OCI-LY3 (cell line): ENCODE results near the gene IL17RA.

Source experiments
- EZH2phosphoT487 ChIP-seq: fragments of 200-600 bp; shearing (Covaris generic); IDR thresholded peaks from 2 replicates; pipeline ENCODE4 v1.6.1; 2018; ENCODE audit warnings: antibody characterized with exemption, mixed run types, low read depth
- TF ChIP-seq, protein P1 (sequence below): fragments of 200-600, 300-600 bp; sonication (generic); IDR thresholded peaks from 2 replicates; pipeline ENCODE4 v1.5.1; 2014; ENCODE audit warnings: antibody characterized with exemption, low read length, low read depth

DNA sequence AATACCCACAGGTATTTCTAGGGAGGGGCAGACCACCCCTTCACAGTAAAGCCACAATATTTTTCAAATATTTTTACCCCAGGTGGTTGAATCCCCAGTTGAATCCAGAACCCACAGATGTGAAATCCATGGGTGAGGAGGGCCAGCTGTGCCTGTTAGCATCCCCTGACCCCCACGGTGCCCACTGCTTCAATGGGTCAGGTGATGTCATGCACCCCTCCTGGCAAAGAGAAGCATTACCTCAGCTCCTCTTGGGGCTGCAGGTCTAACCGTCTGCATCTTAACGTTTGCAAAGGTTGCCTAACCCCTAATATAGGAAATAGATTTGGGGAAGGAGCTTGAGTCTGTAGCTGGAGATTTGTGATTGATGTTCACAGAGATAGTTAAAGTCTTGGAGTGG, 24.7 kb upstream of the IL17RA start:
- TF ChIP-seq, protein P1, sequence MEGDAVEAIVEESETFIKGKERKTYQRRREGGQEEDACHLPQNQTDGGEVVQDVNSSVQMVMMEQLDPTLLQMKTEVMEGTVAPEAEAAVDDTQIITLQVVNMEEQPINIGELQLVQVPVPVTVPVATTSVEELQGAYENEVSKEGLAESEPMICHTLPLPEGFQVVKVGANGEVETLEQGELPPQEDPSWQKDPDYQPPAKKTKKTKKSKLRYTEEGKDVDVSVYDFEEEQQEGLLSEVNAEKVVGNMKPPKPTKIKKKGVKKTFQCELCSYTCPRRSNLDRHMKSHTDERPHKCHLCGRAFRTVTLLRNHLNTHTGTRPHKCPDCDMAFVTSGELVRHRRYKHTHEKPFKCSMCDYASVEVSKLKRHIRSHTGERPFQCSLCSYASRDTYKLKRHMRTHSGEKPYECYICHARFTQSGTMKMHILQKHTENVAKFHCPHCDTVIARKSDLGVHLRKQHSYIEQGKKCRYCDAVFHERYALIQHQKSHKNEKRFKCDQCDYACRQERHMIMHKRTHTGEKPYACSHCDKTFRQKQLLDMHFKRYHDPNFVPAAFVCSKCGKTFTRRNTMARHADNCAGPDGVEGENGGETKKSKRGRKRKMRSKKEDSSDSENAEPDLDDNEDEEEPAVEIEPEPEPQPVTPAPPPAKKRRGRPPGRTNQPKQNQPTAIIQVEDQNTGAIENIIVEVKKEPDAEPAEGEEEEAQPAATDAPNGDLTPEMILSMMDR = no peak
- no peak for TF ChIP-seq EZH2phosphoT487
